Stomach (tissue), 9 donors: ENCODE measurements around the gene SEC31B. TPM values are rescaled to one million over a fixed set of nuclear protein-coding genes. Genes with fewer than 3 reads are reported as not detected.

Experiments used
- DNase-seq, 2 donors: peaks; one replicate each; pipeline versions ENCODE4 v3.0.0 to v3.0.0-alpha.2; 2013 to 2019
- H3K27ac ChIP-seq, 5 donors: fragments of 200-600 bp in 4 of 5; sonication (generic) in 4 of 5; one replicate each; pipeline ENCODE4 v1.5.1; 2013 to 2019; ENCODE audit warnings: mild to moderate bottlenecking in 1 of 5, moderate library complexity in 1 of 5
- H3K27me3 ChIP-seq, 3 donors: fragments of 200-600 bp; sonication (generic); one replicate each; pipeline ENCODE4 v1.5.1; 2017 to 2019; ENCODE audit warnings: mixed run types in 1 of 3
- H3K36me3 ChIP-seq, 4 donors: fragments of 200-600 bp; sonication (generic); 1 replicate in 3 of 4; 2 replicates in 1 of 4; pipeline ENCODE4 v1.5.1; 2016 to 2019
- H3K4me1 ChIP-seq, 4 donors: fragments of 200-600 bp; sonication (generic); one replicate each; pipeline ENCODE4 v1.5.1; 2016 to 2019
- H3K4me3 ChIP-seq, 4 donors: fragments of 200-600 bp; sonication (generic) in 3 of 4; one replicate each; pipeline ENCODE4 v1.5.1; 2016 to 2019; ENCODE audit warnings: mild to moderate bottlenecking in 1 of 4
- H3K9me3 ChIP-seq, 4 donors: fragments of 200-600 bp; sonication (generic); one replicate each; pipeline ENCODE4 v1.5.1; 2016 to 2019
- CTCF ChIP-seq, 7 experiments: fragments of 450-650 bp in 4 of 7; fragments of 200-600 bp in 3 of 7; sonication (generic) in 3 of 7; IDR thresholded peaks; one replicate each; pipeline ENCODE4 v1.5.1; 2016 to 2019; ENCODE audit warnings: antibody characterized with exemption in 7 of 7, control low read depth in 2 of 7, mild to moderate bottlenecking in 1 of 7
- EP300 ChIP-seq: sonication (generic); formaldehyde crosslinking; IDR thresholded peaks from one replicate; pipeline ENCODE4 v1.6.1; 2017; ENCODE audit warnings: antibody characterized with exemption
- POLR2A ChIP-seq, 4 donors: fragments of 450-650 bp; IDR thresholded peaks; one replicate each; pipeline ENCODE4 v1.6.1; 2016; ENCODE audit warnings: antibody characterized with exemption in 4 of 4, control low read depth in 2 of 4, mild to moderate bottlenecking in 1 of 4, moderate library complexity in 1 of 4
- POLR2AphosphoS5 ChIP-seq, 3 donors: sonication (generic); formaldehyde crosslinking; IDR thresholded peaks; one replicate each; pipeline ENCODE4 v1.6.1; 2016; ENCODE audit warnings: antibody characterized with exemption in 3 of 3
- WGBS, 5 donors: extraction: QIAGEN DNeasy Blood & Tissue Kit in 3 of 5; methylation state at CpG; one replicate each; pipeline versions ENCODE4 v1.1.5 to v1.1.7; 2013 to 2018; 5-methylcytosine and 5-hydroxymethylcytosine counted together
- intact Hi-C: fragments of 100-400 bp; cut with DNase I; formaldehyde crosslinking; loops from one replicate; pipeline ENCODE4 v1.15.1; 2023; ENCODE audit warnings: low total_unique reads
- polyA plus RNA-seq, 3 donors: library from polyadenylated mRNA; stranded (reverse); fragments of 200-250 nt; gene quantifications; one replicate each; pipeline ENCODE4 v1.2.3, GENCODE V29; 2013
- total RNA-seq, 5 donors: library from RNA; depleted of rRNA; stranded (reverse); fragments of >200 nt; gene quantifications; one replicate each; pipeline versions ENCODE4 v1.1.0 to v1.2.3, GENCODE V29; 2014 to 2016
- donor health status: healthy with polysubstance abuse.
- donor health status: Bipolar disorder and iron deficiency.
- donor health status: healthy.

SEC31B gene
- total and polyA plus RNA-seq, 8 donors, result 0.68 to 47.4 (median 8.5) TPM

GRCh38 chr10:100507357-100507732 lies 12.3 kb downstream of the SEC31B start:
- Histone ChIP-seq H3K4me1 (peaks cover 3 to 16% (median 12%) of the 10 kb centered on the region in 4 donors), H3K9me3 (no peaks in the 10 kb centered on the region), H3K4me3 (no peak overlapping the region), H3K36me3 (peaks cover 4 to 94% (median 50%) of the 10 kb centered on the region in 4 donors), H3K27me3 (no peaks in the 10 kb centered on the region), H3K27ac (no peak overlapping the region)
- 91 to 98% (median 95%) methylated on average over 5 of the region's 5 CpGs for WGBS, 5 donors
- no peak for DNase-seq
- intact Hi-C loops, result loop anchor here (10.0 kb wide), 1 partner anchor 173 kb away; the partner anchor contains the start of gene PKD2L1
- TF ChIP-seq EP300, result no peak
- TF ChIP-seq POLR2A (IDR thresholded peaks at IDR 0.05), result no peak
- TF ChIP-seq POLR2AphosphoS5 (IDR thresholded peaks at IDR 0.05), result no peak
- TF ChIP-seq CTCF (IDR thresholded peaks at IDR 0.05), result no peak

- H3K9me3 ChIP-seq, result no peaks in the 10 kb centered on the region
- peaks cover 3 to 16% (median 12%) of the 10 kb centered on the region in 4 donors for H3K4me1 ChIP-seq
- no peak overlapping the region for H3K27ac ChIP-seq
- peaks cover 7 to 94% (median 54%) of the 10 kb centered on the region in 4 donors for H3K36me3 ChIP-seq
- TF ChIP-seq CTCF (IDR thresholded peaks at IDR 0.05) (no peak), EP300 (no peak), POLR2A (IDR thresholded peaks at IDR 0.05) (no peak), POLR2AphosphoS5 (IDR thresholded peaks at IDR 0.05) (no peak)
- intact Hi-C loops, result loop anchor here (10.0 kb wide), 1 partner anchor 172 kb away; the partner anchor contains the start of gene PKD2L1
- DNase-seq, result no peak
- WGBS, 5 donors, result 97 to 100% (median 98%) methylated on average over 5 of the region's 5 CpGs
- H3K4me3 ChIP-seq, result no peak overlapping the region
- no peaks in the 10 kb centered on the region for H3K27me3 ChIP-seq
These were observed 12.9 kb downstream of the SEC31B start for GRCh38 chr10:100506596-100507356.

- intact Hi-C loops, result loop anchor here (10.0 kb wide), 1 partner anchor 170 kb away; the partner anchor contains the start of gene PKD2L1
- peaks cover 2 to 3% (median 2%) of the 10 kb centered on the region in 4 donors for H3K4me1 ChIP-seq
- no peak overlapping the region for H3K27ac ChIP-seq
- H3K36me3 ChIP-seq, result peaks cover 7 to 96% (median 67%) of the 10 kb centered on the region in 4 donors
- no peak overlapping the region for H3K4me3 ChIP-seq
- TF ChIP-seq CTCF (IDR thresholded peaks at IDR 0.05), result no peak
- no peak for TF ChIP-seq POLR2AphosphoS5 (IDR thresholded peaks at IDR 0.05)
- TF ChIP-seq POLR2A (IDR thresholded peaks at IDR 0.05), result no peak
- TF ChIP-seq EP300, result no peak
- WGBS, 5 donors, result 94 to 100% (median 95%) methylated on average over 2 of the region's 2 CpGs
- no peak for DNase-seq
- H3K27me3 ChIP-seq, result no peaks in the 10 kb centered on the region
- no peaks in the 10 kb centered on the region for H3K9me3 ChIP-seq
These were observed 14.5 kb downstream of the SEC31B start for GRCh38 chr10:100505164-100505563.

GRCh38 chr10:100504096-100504495 lies 15.6 kb downstream of the SEC31B start:
- intact Hi-C loops, result loop anchor here (10.0 kb wide), 1 partner anchor 169 kb away; the partner anchor contains the start of gene PKD2L1

More at GRCh38 chr10:100504096-100504495, 15.6 kb downstream of the SEC31B start:
- 38 to 61% (median 56%) methylated on average over 5 of the region's 5 CpGs for WGBS, 5 donors
- Histone ChIP-seq H3K4me3 (no peak overlapping the region), H3K36me3 (peaks cover 11 to 97% (median 76%) of the 10 kb centered on the region in 4 donors), H3K27me3 (no peaks in the 10 kb centered on the region), H3K9me3 (no peaks in the 10 kb centered on the region), H3K27ac (no peak overlapping the region), H3K4me1 (no peaks in the 10 kb centered on the region)
- no peak for DNase-seq
- TF ChIP-seq POLR2AphosphoS5 (IDR thresholded peaks at IDR 0.05) (no peak), POLR2A (IDR thresholded peaks at IDR 0.05) (no peak), CTCF (IDR thresholded peaks at IDR 0.05) (no peak)
